Measurements from ENCODE around the gene C2orf76. TPM values are rescaled to one million over a fixed set of nuclear protein-coding genes. Genes with fewer than 3 reads are reported as not detected.

C2orf76 gene
- total RNA-seq, 1 experiment from 2014 or later = 9.7 TPM

DNA sequence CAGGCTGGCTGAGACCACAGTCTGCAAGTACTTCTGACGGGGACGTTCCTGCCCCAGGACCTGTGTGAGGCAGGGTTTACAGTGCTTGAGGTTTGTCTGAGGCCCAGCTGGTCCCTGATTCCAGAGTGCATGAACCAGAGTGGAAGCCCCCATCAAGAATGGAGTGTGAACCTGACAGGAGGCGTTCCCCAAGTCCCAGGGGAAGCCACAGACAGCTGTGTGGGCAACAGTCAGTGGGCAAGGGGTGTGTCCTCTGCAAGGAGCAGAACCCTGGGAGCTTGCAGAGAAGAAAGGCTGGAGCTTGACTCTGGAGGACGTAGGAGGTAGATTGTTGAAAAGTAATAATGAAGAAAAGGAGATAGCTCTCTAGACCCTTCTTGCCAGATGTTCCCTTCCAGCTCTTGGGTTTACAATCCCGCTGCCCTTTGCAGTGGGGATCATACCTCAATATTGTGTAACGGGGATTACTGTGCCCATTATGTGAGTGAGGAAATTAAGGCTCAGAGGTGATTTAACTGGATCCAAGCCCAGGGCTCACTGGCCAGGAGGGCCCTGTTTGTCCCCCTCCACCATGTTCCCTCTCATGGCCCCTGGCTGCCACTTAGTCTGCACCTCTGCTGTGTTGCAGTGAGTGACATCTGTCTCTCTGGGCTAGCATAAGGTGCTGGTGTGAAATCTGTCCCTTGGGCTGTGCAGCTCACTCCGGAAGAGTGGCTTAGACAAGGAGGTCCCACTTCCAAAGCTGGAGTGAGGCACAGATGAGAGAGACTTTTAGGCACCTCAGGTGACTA lies 6.3 kb upstream of the C2orf76 start:
- peaks cover 4% of the 10 kb centered on the region for H3K4me1 Mint-ChIP-seq (ENCODE audit: insufficient read depth, unreplicated experiment)
- H3K36me3 Mint-ChIP-seq (ENCODE audit: insufficient read depth, unreplicated experiment) = peaks cover 49% of the 10 kb centered on the region
- CTCF ChIA-PET = interaction anchor here (1.1 kb wide), 2 partner anchors 12 to 16 kb away, joined by 3 to 4 read pairs; no protein-coding TSS in a partner anchor
- intact Hi-C loops (cut with micrococcal nuclease) = no loop called here
- DNase-seq (ENCODE audit: unreplicated experiment) = no peak
- BruUV-seq (replicated peaks) = no TSS peak
- H3K27ac Mint-ChIP-seq (ENCODE audit: low read depth, unreplicated experiment) = no peak overlapping the region
- no peaks in the 10 kb centered on the region for H3K27me3 Mint-ChIP-seq (ENCODE audit: insufficient read depth, unreplicated experiment)
- POLR2A ChIA-PET = interaction anchor here (0.5 to 0.8 kb wide), 2 partner anchors 11 to 26 kb away, joined by 3 read pairs; no protein-coding TSS in a partner anchor
- H3K9me3 Mint-ChIP-seq (ENCODE audit: unreplicated experiment) = no peaks in the 10 kb centered on the region
- H3K4me3 Mint-ChIP-seq (ENCODE audit: unreplicated experiment) = no peak overlapping the region
- TF ChIP-seq, protein P1, sequence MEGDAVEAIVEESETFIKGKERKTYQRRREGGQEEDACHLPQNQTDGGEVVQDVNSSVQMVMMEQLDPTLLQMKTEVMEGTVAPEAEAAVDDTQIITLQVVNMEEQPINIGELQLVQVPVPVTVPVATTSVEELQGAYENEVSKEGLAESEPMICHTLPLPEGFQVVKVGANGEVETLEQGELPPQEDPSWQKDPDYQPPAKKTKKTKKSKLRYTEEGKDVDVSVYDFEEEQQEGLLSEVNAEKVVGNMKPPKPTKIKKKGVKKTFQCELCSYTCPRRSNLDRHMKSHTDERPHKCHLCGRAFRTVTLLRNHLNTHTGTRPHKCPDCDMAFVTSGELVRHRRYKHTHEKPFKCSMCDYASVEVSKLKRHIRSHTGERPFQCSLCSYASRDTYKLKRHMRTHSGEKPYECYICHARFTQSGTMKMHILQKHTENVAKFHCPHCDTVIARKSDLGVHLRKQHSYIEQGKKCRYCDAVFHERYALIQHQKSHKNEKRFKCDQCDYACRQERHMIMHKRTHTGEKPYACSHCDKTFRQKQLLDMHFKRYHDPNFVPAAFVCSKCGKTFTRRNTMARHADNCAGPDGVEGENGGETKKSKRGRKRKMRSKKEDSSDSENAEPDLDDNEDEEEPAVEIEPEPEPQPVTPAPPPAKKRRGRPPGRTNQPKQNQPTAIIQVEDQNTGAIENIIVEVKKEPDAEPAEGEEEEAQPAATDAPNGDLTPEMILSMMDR (IDR thresholded peaks at IDR 0.05; ENCODE audit: unreplicated experiment) = no peak

DNA sequence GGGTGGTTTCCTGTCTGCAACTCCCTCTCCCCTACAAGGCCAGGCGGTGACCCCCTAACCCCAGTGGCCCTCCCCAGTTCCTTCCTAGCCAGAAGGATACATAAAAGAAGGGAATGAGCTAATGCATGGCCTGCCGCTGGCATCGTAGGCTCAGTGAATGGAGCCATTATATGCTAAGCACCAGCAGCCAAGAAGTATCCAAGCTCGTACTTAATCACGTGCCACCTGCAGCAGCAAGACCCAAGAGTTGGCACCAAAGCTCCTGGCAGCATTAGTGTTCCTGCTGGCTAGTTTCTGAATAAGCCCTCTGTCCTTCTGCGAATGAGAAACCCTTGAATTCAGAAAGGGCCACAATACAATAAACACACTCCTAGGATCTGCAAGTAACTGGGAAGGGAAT lies 4.5 kb upstream of the C2orf76 start:
- H3K27ac Mint-ChIP-seq (ENCODE audit: low read depth, unreplicated experiment) = no peak overlapping the region
- intact Hi-C loops (cut with micrococcal nuclease) = no loop called here
- TF ChIP-seq, protein P1 (IDR thresholded peaks at IDR 0.05; ENCODE audit: unreplicated experiment) = no peak
- no peak overlapping the region for H3K4me3 Mint-ChIP-seq (ENCODE audit: unreplicated experiment)
- DNase-seq (ENCODE audit: unreplicated experiment) = no peak
- peaks cover 49% of the 10 kb centered on the region for H3K36me3 Mint-ChIP-seq (ENCODE audit: insufficient read depth, unreplicated experiment)
- no peaks in the 10 kb centered on the region for H3K27me3 Mint-ChIP-seq (ENCODE audit: insufficient read depth, unreplicated experiment)
- no TSS peak for BruUV-seq (replicated peaks)
- H3K4me1 Mint-ChIP-seq (ENCODE audit: insufficient read depth, unreplicated experiment) = peaks cover 6% of the 10 kb centered on the region
- CTCF ChIA-PET = no interaction called here
- POLR2A ChIA-PET = no interaction called here
- no peaks in the 10 kb centered on the region for H3K9me3 Mint-ChIP-seq (ENCODE audit: unreplicated experiment)

DNA sequence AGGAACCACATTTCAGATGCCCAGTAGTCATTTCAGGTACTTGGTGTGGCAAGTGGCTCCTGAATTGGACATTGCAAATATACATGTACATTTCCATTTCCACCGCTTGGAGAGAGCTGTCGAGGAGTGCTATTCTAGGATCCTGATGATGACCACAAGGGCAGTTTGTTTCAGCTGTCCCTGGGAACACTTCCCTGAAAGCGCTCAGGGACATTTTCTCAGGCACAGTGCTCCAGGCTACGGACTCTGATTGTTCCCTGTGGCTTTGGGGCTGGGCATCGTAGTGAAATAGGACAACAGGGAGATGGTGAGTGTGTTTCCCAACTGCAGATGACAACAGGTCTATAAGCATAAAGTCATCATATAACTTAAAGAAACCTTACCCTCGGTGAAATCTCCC lies 3.2 kb upstream of the C2orf76 start:
- H3K4me1 Mint-ChIP-seq (ENCODE audit: insufficient read depth, unreplicated experiment) = peaks cover 17% of the 10 kb centered on the region
- intact Hi-C loops (cut with micrococcal nuclease) = loop anchor here (10.0 kb wide), 1 partner anchor 145 kb away; the partner anchor contains the start of gene STEAP3
- no peak for DNase-seq (ENCODE audit: unreplicated experiment)
- ChIA-PET POLR2A (interaction anchor here (0.7 kb wide), 1 partner anchor 1269 kb away, joined by 3 read pairs; no protein-coding TSS in a partner anchor), CTCF (no interaction called here)
- no peaks in the 10 kb centered on the region for H3K9me3 Mint-ChIP-seq (ENCODE audit: unreplicated experiment)
- H3K4me3 Mint-ChIP-seq (ENCODE audit: unreplicated experiment) = no peak overlapping the region
- no peaks in the 10 kb centered on the region for H3K27me3 Mint-ChIP-seq (ENCODE audit: insufficient read depth, unreplicated experiment)
- no TSS peak for BruUV-seq (replicated peaks)
- H3K36me3 Mint-ChIP-seq (ENCODE audit: insufficient read depth, unreplicated experiment) = peaks cover 56% of the 10 kb centered on the region
- TF ChIP-seq, protein P1 (IDR thresholded peaks at IDR 0.05; ENCODE audit: unreplicated experiment) = no peak
- H3K27ac Mint-ChIP-seq (ENCODE audit: low read depth, unreplicated experiment) = no peak overlapping the region

DNA sequence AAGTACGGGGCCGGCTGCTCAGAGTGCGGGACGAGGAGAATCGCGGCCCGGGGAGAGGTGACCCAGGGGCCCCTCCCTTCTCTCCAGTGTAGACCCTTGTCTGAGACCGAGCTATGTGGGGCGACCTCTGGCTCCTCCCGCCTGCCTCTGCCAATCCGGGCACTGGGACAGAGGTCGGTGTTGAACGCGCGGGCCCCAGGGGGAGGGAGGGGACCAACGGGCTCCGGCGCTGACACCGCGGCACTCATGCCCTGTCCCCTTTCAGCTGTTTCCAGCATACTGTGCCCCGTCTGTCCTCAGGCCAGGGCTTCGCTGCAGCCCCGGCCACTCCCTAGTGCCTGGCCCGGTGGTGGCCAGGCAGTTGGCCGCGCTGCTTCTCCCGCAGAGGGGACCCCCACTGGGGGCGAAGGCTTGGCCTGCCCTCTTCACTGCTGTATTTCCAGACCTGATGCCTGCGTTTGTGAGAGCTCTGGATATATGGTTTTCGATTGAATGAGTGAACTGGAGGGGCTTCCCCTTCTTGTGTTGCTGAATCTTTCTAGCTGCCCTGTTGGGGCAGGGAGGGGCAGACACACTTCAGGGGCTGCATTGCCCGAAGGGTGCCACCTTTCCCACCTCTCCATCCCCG lies 952 bp upstream of the C2orf76 start:
- intact Hi-C loops (cut with micrococcal nuclease) = loop anchor here (10.0 kb wide), 1 partner anchor 143 kb away; the partner anchor contains the start of gene STEAP3
- TF ChIP-seq, protein P1 (IDR thresholded peaks at IDR 0.05; ENCODE audit: unreplicated experiment) = no peak
- BruUV-seq (replicated peaks) = no TSS peak
- Mint-ChIP-seq H3K27me3 (ENCODE audit: insufficient read depth, unreplicated experiment) (no peaks in the 10 kb centered on the region), H3K36me3 (ENCODE audit: insufficient read depth, unreplicated experiment) (peaks cover 48% of the 10 kb centered on the region), H3K27ac (ENCODE audit: low read depth, unreplicated experiment) (peak overlapping the region; percentile 93), H3K4me3 (ENCODE audit: unreplicated experiment) (peak overlapping the region; percentile 100), H3K4me1 (ENCODE audit: insufficient read depth, unreplicated experiment) (peaks cover 23% of the 10 kb centered on the region), H3K9me3 (ENCODE audit: unreplicated experiment) (no peaks in the 10 kb centered on the region)
- ChIA-PET CTCF (interaction anchor here (0.6 to 1.2 kb wide), 5 partner anchors 39 to 485 kb away, joined by 3 read pairs; no protein-coding TSS in a partner anchor), POLR2A (interaction anchor here (0.7 to 3.1 kb wide), 16 partner anchors 9 to 115 kb away, joined by 3 to 45 read pairs (median 6); no protein-coding TSS in a partner anchor)
- DNase-seq (ENCODE audit: unreplicated experiment) = peak; percentile 48
